ENCODE data around the gene MRGPRF.

DNA sequence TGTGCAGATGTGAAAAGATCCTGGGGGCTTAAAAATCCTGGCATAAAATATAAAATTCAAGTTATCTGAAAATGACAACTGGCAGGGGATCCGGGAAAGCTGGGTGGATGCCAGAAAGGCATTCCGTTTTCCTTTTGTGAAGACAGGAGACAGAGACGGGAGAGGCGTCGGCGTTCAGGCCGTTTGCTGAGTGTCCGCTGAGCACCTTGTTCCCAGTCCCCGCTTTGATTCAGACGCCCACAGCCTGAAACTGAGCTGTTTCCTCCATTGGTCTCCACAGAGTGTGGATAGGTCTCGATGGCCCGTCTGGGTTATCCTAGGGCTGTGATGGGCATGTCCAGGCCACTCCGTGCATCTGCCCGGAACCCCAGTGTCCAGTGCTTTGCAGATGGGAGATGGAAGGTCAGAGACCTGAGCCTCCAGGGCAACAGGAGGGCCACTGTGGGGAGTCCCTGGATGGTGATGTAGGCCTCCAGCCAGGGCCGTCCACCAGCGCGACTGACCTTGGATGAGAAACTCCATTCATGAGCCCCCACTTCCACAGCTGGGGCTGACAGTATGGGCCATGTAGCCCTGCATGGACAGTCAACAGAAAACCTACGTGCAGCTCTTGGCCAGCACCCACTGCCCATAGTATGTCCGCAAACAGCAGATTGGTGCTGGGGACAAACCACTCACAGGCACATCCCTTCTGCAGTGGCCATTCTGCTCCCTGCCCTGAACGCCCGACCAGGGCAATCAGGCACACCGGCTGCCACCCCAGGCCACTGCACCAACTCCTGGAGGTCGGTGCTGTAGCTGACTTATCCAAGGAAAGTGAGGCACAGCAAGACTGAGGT is 11.6 kb downstream of the MRGPRF start:
- TF ChIP-seq CTCF (IDR thresholded peaks at IDR 0.05; ENCODE audit: low read length): no peak
- TF ChIP-seq EZH2phosphoT487 (IDR thresholded peaks at IDR 0.05; ENCODE audit: low read length): no peak
- TF ChIP-seq EZH2 (optimal IDR thresholded peaks at IDR 0.05; ENCODE audit: low read depth, low read length): no peak

Data from MM.1S (cell line).